GM18507 (cell line): ENCODE results near the gene MUC3A.
"Not testable (repeated sequence)": the region's sequence is repeated elsewhere in the genome, so short reads cannot be mapped to it uniquely, and the experiment has no call there.

Experiments
- DNase-seq: peaks from one replicate; pipeline ENCODE4 v3.0.0; 2011; ENCODE audit warnings: low read depth; ENCODE audit not compliant: insufficient read length; ENCODE audit errors: extremely low spot score
- FAIRE-seq: peaks from 2 replicates; lab custom pipeline; 2011; peaks lifted over from hg19 to GRCh38; lab: Jason Lieb, UNC

Gene MUC3A

GRCh38 chr7:100949227-100949932 lies at the start of gene MUC3A:
TSS of gene MUC3A (plus strand) at chr7:100949534. CDS start at chr7:100949625, 91 bp downstream.
- DNase-seq (no peak), FAIRE-seq (no peak)

GRCh38 chr7:100900978-100901377 lies 48.4 kb upstream of the MUC3A start:
- FAIRE-seq = no peak

GRCh38 chr7:100901921-100902332 lies 47.4 kb upstream of the MUC3A start:
- FAIRE-seq (no peak), DNase-seq (no peak)

More at GRCh38 chr7:100900978-100901377, 48.4 kb upstream of the MUC3A start:
- DNase-seq = no peak

- DNase-seq (no peak), FAIRE-seq (no peak)
These were observed 46.7 kb upstream of the MUC3A start for GRCh38 chr7:100902638-100903037.

- FAIRE-seq = no peak
These were observed 40.8 kb upstream of the MUC3A start for GRCh38 chr7:100908512-100908911.

GRCh38 chr7:100910443-100910842 lies 38.9 kb upstream of the MUC3A start:
- DNase-seq, FAIRE-seq: not testable (repeated sequence)

More at GRCh38 chr7:100908512-100908911, 40.8 kb upstream of the MUC3A start:
- DNase-seq = no peak

- no peak for FAIRE-seq
- no peak for DNase-seq
These were observed 37.9 kb upstream of the MUC3A start for GRCh38 chr7:100911484-100911883.

GRCh38 chr7:100914208-100914878 lies 35.0 kb upstream of the MUC3A start:
- FAIRE-seq (no peak), DNase-seq (no peak)

GRCh38 chr7:100914879-100915447 lies 34.4 kb upstream of the MUC3A start:
- FAIRE-seq (no peak), DNase-seq (no peak)

GRCh38 chr7:100919335-100919734 lies 30.0 kb upstream of the MUC3A start:
- not testable (repeated sequence) for DNase-seq, FAIRE-seq

GRCh38 chr7:100919779-100920437 lies 29.4 kb upstream of the MUC3A start:
- FAIRE-seq, DNase-seq: not testable (repeated sequence)

GRCh38 chr7:100921039-100921438 lies 28.3 kb upstream of the MUC3A start:
- FAIRE-seq (no peak), DNase-seq (no peak)

GRCh38 chr7:100923616-100924015 lies 25.7 kb upstream of the MUC3A start:
- not testable (repeated sequence) for DNase-seq, FAIRE-seq

- FAIRE-seq (no peak), DNase-seq (no peak)
These were observed 19.5 kb upstream of the MUC3A start for GRCh38 chr7:100929808-100930174.

- DNase-seq (no peak), FAIRE-seq (no peak)
These were observed 15.6 kb upstream of the MUC3A start for GRCh38 chr7:100933734-100934133.

GRCh38 chr7:100935381-100935780 lies 14.0 kb upstream of the MUC3A start:
- not testable (repeated sequence) for FAIRE-seq, DNase-seq

GRCh38 chr7:100936167-100936566 lies 13.2 kb upstream of the MUC3A start:
- not testable (repeated sequence) for FAIRE-seq, DNase-seq

GRCh38 chr7:100942045-100942774 lies 7.1 kb upstream of the MUC3A start:
- DNase-seq (no peak), FAIRE-seq (no peak)

GRCh38 chr7:100943693-100944092 lies 5.6 kb upstream of the MUC3A start:
- DNase-seq = no peak
- FAIRE-seq = no peak
